ENCODE measurements around the gene KRTAP5-4. TPM values are rescaled to one million over a fixed set of nuclear protein-coding genes. Genes with fewer than 3 reads are reported as not detected.

KRTAP5-4 gene
- total RNA-seq, 1 experiment from 2014 or later: not detected

- no peak for TF ChIP-seq TCF7L2 (IDR thresholded peaks at IDR 0.05; ENCODE audit: low read depth, low read length)
- TF ChIP-seq SIN3A (IDR thresholded peaks at IDR 0.05; ENCODE audit: borderline replicate concordance, insufficient read depth, low read depth, low read length): no peak
- TF ChIP-seq CTCF (IDR thresholded peaks at IDR 0.05): no peak
- no peak for TF ChIP-seq POLR2AphosphoS5 (IDR thresholded peaks at IDR 0.05; ENCODE audit: low read depth, low read length)
- no peak for TF ChIP-seq REST (IDR thresholded peaks at IDR 0.05; ENCODE audit: insufficient read depth in 1 of 2, low read depth in 2 of 2, low read length in 1 of 2)
- POLR2A ChIA-PET: interaction anchor here (0.6 kb wide), 1 partner anchor 64 kb away, joined by 3 read pairs; no protein-coding TSS in a partner anchor
- DNase-seq (ENCODE audit: low read depth, low spot score): no peak
- no peak overlapping the region for H3K27ac ChIP-seq (ENCODE audit: low read length)
- CTCF ChIA-PET: interaction anchor here (0.6 to 0.7 kb wide), 2 partner anchors 15 to 531 kb away, joined by 3 read pairs; no protein-coding TSS in a partner anchor
- no peaks in the 10 kb centered on the region for H3K9me3 ChIP-seq (ENCODE audit: control insufficient read depth, insufficient read depth, low read depth, low read length)
- H3K27me3 ChIP-seq (ENCODE audit: control insufficient read depth, insufficient read depth, low read length): peaks cover 3% of the 10 kb centered on the region
- no TSS peak for BruUV-seq (replicated peaks)
- H3K4me3 ChIP-seq (ENCODE audit: low read depth in 2 of 2, low read length in 2 of 2): no peak overlapping the region
- H3K4me1 ChIP-seq (ENCODE audit: control insufficient read depth, insufficient read depth, low read length): no peaks in the 10 kb centered on the region
- intact Hi-C loops (cut with micrococcal nuclease; ENCODE audit: unreplicated experiment) (no loop called here), in situ Hi-C loops (cut with HindIII; ENCODE audit: low pct_unique_long_range_greater_than_20kb, low sequenced_read_pairs) (no loop called here)
- no peak for ATAC-seq
- H3K36me3 ChIP-seq (ENCODE audit: control insufficient read depth, insufficient read depth, low read length): no peaks in the 10 kb centered on the region
Observed at GRCh38 chr11:1639102-1639620, 17.2 kb upstream of the KRTAP5-4 start.

GRCh38 chr11:1638344-1638743 lies 16.4 kb upstream of the KRTAP5-4 start:
- Histone ChIP-seq H3K27ac (ENCODE audit: low read length) (no peak overlapping the region), H3K9me3 (ENCODE audit: control insufficient read depth, insufficient read depth, low read depth, low read length) (no peaks in the 10 kb centered on the region), H3K4me3 (ENCODE audit: low read depth in 2 of 2, low read length in 2 of 2) (no peak overlapping the region), H3K4me1 (ENCODE audit: control insufficient read depth, insufficient read depth, low read length) (no peaks in the 10 kb centered on the region), H3K27me3 (ENCODE audit: control insufficient read depth, insufficient read depth, low read length) (peaks cover 3% of the 10 kb centered on the region), H3K36me3 (ENCODE audit: control insufficient read depth, insufficient read depth, low read length) (no peaks in the 10 kb centered on the region)
- POLR2A ChIA-PET: no interaction called here
- ATAC-seq: no peak
- intact Hi-C loops (cut with micrococcal nuclease; ENCODE audit: unreplicated experiment) (no loop called here), in situ Hi-C loops (cut with HindIII; ENCODE audit: low pct_unique_long_range_greater_than_20kb, low sequenced_read_pairs) (no loop called here)
- DNase-seq (ENCODE audit: low read depth, low spot score): no peak
- TF ChIP-seq POLR2AphosphoS5 (IDR thresholded peaks at IDR 0.05; ENCODE audit: low read depth, low read length) (no peak), TCF7L2 (IDR thresholded peaks at IDR 0.05; ENCODE audit: low read depth, low read length) (no peak), CTCF (IDR thresholded peaks at IDR 0.05) (no peak), REST (IDR thresholded peaks at IDR 0.05; ENCODE audit: insufficient read depth in 1 of 2, low read depth in 2 of 2, low read length in 1 of 2) (no peak), SIN3A (IDR thresholded peaks at IDR 0.05; ENCODE audit: borderline replicate concordance, insufficient read depth, low read depth, low read length) (no peak)
- BruUV-seq (replicated peaks): no TSS peak
- CTCF ChIA-PET: no interaction called here
